Rectal smooth muscle tissue (tissue), 1 donor: ENCODE data around the gene TEX53.

Source experiments
- H3K27ac ChIP-seq: one replicate; pipeline ENCODE4 v1.7.0; 2013; ENCODE audit warnings: low read depth, low read length, inconsistent platforms
- H3K27me3 ChIP-seq: one replicate; pipeline ENCODE4 v1.7.0; 2013; ENCODE audit warnings: low read length; ENCODE audit not compliant: control insufficient read depth, insufficient read depth
- H3K36me3 ChIP-seq: one replicate; pipeline ENCODE4 v1.7.0; 2013; ENCODE audit warnings: low read length; ENCODE audit not compliant: control insufficient read depth, insufficient read depth
- H3K4me1 ChIP-seq: one replicate; pipeline ENCODE4 v1.7.0; 2013; ENCODE audit warnings: low read length; ENCODE audit not compliant: control insufficient read depth, insufficient read depth
- H3K4me3 ChIP-seq: one replicate; pipeline ENCODE4 v1.7.0; 2013; ENCODE audit warnings: low read length
- H3K9ac ChIP-seq: one replicate; pipeline ENCODE4 v1.7.0; 2013; ENCODE audit warnings: low read length

TEX53 gene

GRCh38 chr9:114676901-114677300 lies 19.3 kb upstream of the TEX53 start:
- Histone ChIP-seq H3K27ac (no peak overlapping the region), H3K27me3 (no peaks in the 10 kb centered on the region), H3K36me3 (no peaks in the 10 kb centered on the region), H3K4me1 (peaks cover 4% of the 10 kb centered on the region), H3K4me3 (no peak overlapping the region), H3K9ac (no peak overlapping the region)

GRCh38 chr9:114674798-114675540 lies 17.4 kb upstream of the TEX53 start:
- Histone ChIP-seq H3K36me3 (no peaks in the 10 kb centered on the region), H3K27me3 (no peaks in the 10 kb centered on the region), H3K9ac (no peak overlapping the region), H3K27ac (no peak overlapping the region), H3K4me3 (no peak overlapping the region), H3K4me1 (peaks cover 4% of the 10 kb centered on the region)

GRCh38 chr9:114674076-114674797 lies 16.6 kb upstream of the TEX53 start:
- Histone ChIP-seq H3K27me3 (no peaks in the 10 kb centered on the region), H3K4me1 (peaks cover 4% of the 10 kb centered on the region), H3K36me3 (no peaks in the 10 kb centered on the region), H3K27ac (no peak overlapping the region), H3K4me3 (no peak overlapping the region), H3K9ac (no peak overlapping the region)

GRCh38 chr9:114671605-114672004 lies 14.0 kb upstream of the TEX53 start:
- H3K27me3 ChIP-seq, result no peaks in the 10 kb centered on the region
- H3K9ac ChIP-seq, result no peak overlapping the region
- H3K36me3 ChIP-seq, result no peaks in the 10 kb centered on the region
- H3K27ac ChIP-seq, result no peak overlapping the region
- H3K4me1 ChIP-seq, result no peaks in the 10 kb centered on the region
- no peak overlapping the region for H3K4me3 ChIP-seq

GRCh38 chr9:114669961-114670360 lies 12.4 kb upstream of the TEX53 start:
- Histone ChIP-seq H3K4me3 (no peak overlapping the region), H3K9ac (no peak overlapping the region), H3K36me3 (no peaks in the 10 kb centered on the region), H3K27me3 (no peaks in the 10 kb centered on the region), H3K4me1 (no peaks in the 10 kb centered on the region), H3K27ac (no peak overlapping the region)

GRCh38 chr9:114668146-114668545 lies 10.5 kb upstream of the TEX53 start:
- H3K9ac ChIP-seq, result no peak overlapping the region
- H3K27me3 ChIP-seq, result no peaks in the 10 kb centered on the region
- H3K36me3 ChIP-seq, result no peaks in the 10 kb centered on the region
- no peak overlapping the region for H3K27ac ChIP-seq
- H3K4me3 ChIP-seq, result no peak overlapping the region
- no peaks in the 10 kb centered on the region for H3K4me1 ChIP-seq

- Histone ChIP-seq H3K4me3 (no peak overlapping the region), H3K27ac (no peak overlapping the region)
Measured at GRCh38 chr9:114666851-114667250, 9.2 kb upstream of the TEX53 start.

GRCh38 chr9:114666401-114666800 lies 8.8 kb upstream of the TEX53 start:
- Histone ChIP-seq H3K4me1 (no peaks in the 10 kb centered on the region), H3K27ac (no peak overlapping the region), H3K27me3 (no peaks in the 10 kb centered on the region), H3K4me3 (no peak overlapping the region), H3K9ac (no peak overlapping the region), H3K36me3 (no peaks in the 10 kb centered on the region)

More at GRCh38 chr9:114666851-114667250, 9.2 kb upstream of the TEX53 start:
- Histone ChIP-seq H3K36me3 (no peaks in the 10 kb centered on the region), H3K4me1 (no peaks in the 10 kb centered on the region), H3K9ac (no peak overlapping the region), H3K27me3 (no peaks in the 10 kb centered on the region)

GRCh38 chr9:114664181-114664580 lies 6.6 kb upstream of the TEX53 start:
- Histone ChIP-seq H3K9ac (no peak overlapping the region), H3K36me3 (no peaks in the 10 kb centered on the region), H3K4me1 (no peaks in the 10 kb centered on the region), H3K27me3 (no peaks in the 10 kb centered on the region), H3K4me3 (no peak overlapping the region), H3K27ac (no peak overlapping the region)

GRCh38 chr9:114662081-114662989 lies 4.7 kb upstream of the TEX53 start:
- no peak overlapping the region for H3K9ac ChIP-seq
- no peaks in the 10 kb centered on the region for H3K27me3 ChIP-seq
- H3K4me1 ChIP-seq, result no peaks in the 10 kb centered on the region
- H3K27ac ChIP-seq, result no peak overlapping the region
- H3K4me3 ChIP-seq, result no peak overlapping the region
- H3K36me3 ChIP-seq, result no peaks in the 10 kb centered on the region

- H3K36me3 ChIP-seq, result no peaks in the 10 kb centered on the region
- no peaks in the 10 kb centered on the region for H3K27me3 ChIP-seq
- no peak overlapping the region for H3K9ac ChIP-seq
- no peak overlapping the region for H3K27ac ChIP-seq
- H3K4me1 ChIP-seq, result peaks cover 3% of the 10 kb centered on the region
- H3K4me3 ChIP-seq, result no peak overlapping the region
Measured at GRCh38 chr9:114656301-114656700, 1.3 kb downstream of the TEX53 start.

- no peak overlapping the region for H3K4me3 ChIP-seq
- no peaks in the 10 kb centered on the region for H3K36me3 ChIP-seq
- no peaks in the 10 kb centered on the region for H3K27me3 ChIP-seq
Measured at GRCh38 chr9:114655689-114656088, 1.9 kb downstream of the TEX53 start.

More at GRCh38 chr9:114655689-114656088, 1.9 kb downstream of the TEX53 start:
- Histone ChIP-seq H3K4me1 (peaks cover 3% of the 10 kb centered on the region), H3K27ac (no peak overlapping the region), H3K9ac (no peak overlapping the region)
